Stimulated activated CD8-positive, alpha-beta memory T cell treated with anti-CD3 and anti-CD28 coated beads, Interleukin-2, amount 100 ng/mL, for 48 hours (primary cell): Measurements from ENCODE around the gene NR4A1.

Source experiments
- DNase-seq, 2 donors: peaks; one replicate each; pipeline ENCODE4 v3.0.0-alpha.2; 2020; ENCODE audit warnings: low read depth in 2 of 2

The NR4A1 gene

DNA sequence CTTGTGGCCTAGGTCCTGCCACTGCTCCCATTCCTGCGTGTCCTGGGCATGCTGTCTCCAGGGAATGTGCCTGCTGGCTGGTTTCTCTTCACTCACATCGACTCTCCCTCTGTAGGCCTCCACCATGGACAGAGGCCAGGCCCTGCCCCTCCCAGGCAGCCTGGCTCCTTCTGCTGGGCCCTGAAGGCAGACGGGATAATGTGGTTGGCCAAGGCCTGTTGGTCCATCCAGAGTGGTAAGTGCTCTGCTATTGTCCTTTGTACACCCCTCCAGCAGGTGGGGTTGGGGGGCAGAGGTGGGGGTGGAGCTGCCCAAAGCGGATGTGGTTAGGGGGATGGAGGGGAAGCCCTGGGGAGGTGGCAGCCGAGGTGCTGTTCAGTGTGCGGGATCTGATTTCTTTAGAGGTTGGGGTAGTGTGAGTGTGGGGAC is 9.5 kb upstream of the NR4A1 start:
- DNase-seq, result no peak

DNA sequence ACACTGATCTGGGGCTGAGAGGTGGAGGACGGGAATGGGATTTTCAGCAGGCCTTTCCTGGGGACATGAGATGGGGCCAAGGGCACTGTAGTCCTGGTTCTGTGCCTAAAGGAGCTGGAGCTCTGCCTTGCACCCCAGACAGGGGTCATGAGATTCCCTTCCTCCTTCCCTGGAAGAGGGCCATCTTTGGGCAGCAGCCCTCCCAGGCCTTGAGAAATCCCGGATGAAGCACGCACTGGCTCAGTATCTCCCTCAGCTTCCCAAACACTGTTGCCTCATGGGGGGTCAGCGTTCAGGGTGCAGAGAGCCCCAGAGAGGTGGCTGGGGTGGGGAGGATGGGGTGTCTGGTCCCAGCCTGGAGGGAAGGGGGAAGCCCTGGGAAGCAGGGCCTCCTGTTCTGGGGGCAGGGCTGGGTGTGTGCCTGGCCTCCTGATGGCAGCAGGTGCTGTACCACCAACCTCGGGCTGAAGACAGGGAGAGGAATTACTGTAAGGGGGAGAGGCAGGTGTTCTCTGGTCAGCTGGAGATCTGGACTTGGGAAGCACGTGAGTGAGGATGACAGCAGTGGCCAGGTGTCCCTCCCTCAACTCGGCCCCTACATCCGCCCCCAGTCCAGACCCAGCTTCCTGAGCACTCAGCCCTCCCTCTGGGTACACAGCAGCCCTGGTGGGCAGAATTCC is 8.4 kb upstream of the NR4A1 start:
- DNase-seq, result no peak

DNA sequence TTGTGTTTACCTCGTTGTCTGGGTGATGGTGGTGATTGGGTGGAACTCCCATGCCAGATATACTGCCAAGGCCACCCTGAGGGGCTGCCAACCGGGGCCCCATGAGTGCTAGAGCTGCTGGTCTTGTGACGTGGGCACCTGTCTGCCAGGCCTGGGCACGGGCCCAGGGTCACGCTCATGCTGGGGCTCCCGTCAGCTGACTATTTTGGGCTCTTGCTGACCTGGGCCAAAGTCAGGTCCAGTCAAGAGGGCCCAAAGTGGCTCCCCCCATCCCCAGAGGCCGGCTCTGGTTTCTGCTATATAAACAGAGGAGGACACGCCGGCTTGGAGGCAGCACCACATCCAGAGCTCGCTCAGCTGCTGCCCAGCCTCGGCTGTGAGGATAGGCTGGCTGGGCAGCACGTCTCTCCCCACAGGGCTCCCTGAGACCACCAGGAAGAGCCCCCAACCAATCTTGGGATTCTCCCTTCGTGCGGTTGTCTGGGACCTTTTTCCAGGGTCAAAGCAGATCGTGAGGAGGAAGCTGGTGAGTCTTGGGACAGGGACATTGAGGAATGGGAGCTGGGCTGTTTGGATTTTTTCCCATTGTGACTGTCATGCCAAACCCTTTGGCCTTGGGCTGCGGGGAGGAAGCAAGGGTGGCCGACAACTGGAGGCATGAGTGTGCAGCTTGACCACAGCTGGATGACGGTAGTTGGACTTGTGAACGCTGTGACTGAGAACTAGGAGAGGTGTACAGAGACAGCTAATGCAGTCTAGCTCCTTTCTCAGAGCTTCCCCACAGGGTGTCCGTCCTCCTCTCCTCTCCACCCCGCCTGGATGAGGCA is 7.6 kb upstream of the NR4A1 start:
- no peak for DNase-seq

DNA sequence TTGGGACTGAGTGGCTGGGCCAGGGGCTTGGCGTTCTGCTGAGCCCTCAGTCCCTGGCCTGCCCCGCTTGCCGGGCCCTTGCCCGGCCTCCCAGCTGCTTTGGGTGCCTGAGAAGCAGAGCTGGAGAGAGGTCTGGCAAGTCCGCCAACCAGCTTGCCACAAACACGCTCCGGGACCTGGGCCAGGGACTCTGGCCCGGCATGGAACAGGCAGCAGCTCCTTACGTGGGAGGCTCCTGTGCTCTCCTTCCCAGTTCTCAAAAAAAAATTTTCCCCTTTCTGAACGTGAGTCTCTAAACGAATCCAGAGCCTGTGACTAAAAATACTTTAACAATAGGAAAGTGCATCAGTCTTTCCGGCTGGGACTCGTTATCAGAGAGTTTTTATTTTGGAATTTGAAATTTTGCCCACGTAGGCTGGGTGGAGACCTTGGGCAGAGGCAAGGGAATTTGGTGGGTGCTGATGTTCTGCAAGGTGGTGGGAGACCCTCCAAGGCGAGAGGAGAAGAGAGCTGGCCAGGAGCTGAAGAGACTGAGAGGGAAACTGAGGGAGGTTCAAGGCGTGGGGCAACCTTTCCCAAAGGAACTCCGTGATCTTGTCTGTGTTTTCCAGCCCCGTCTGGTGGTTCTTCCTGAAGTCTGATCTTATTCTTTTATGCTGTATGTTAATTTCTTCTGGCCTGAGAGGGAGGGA is 6.8 kb upstream of the NR4A1 start:
- no peak for DNase-seq

DNA sequence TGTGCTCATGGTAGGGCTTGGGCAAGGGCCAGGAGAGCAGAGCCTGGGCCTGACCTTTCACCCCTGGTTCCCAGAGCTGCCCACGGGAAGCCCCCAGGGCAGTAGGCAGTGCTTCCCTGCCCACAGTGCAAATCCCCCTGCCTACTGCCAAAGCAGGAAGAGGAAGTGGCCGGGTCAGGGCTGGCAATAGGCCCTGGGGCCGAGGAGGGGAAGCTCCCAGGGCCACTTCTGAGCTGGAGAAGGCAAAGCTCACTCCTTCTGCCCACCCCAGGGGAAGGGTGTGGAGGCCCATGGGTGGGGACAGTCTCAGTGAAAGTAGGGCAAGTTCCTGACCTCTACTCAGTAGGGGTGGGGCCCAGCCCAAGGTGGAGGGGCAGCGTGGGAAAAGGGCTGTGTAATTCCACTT is 5.4 kb upstream of the NR4A1 start:
- DNase-seq, result no peak

DNA sequence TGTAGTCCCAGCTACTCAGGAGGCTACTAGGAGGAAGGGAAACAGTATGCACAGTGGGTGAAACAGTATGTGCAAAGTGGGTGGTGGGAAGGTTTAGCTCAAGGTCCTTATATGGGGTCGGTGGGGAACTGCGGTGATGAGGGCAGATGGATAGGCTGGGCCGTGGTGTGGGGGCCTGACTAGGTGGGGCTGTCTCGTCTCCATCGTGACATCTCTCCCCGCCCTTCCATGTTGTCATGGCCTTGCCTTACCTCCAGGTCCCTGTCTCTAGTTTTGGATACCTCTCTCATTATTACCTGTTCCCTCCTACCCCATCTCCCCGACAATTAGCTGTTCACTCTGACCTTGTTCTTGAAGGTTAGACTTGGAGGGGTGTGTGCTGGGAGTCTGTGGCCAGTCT is 4.4 kb upstream of the NR4A1 start:
- DNase-seq, result no peak

DNA sequence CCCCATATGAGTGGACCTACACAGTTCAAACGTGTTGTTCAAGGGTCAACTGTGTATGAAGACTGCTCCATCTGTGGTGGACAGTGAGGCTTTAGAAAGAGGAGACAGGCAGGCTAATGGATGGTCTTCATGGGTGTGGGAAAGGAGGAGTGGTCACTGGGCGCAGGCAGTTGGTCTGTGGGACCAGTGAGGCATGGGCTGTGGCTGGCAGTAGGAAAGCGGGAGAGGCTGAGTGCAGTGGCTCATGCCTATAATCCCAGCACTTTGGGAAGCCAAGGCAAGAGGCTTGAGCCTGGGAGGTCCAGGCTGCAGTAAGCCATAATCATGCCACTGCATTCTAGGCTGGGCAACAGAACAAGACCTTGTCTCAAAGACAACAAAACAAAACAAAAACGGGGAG is 2.0 kb upstream of the NR4A1 start:
- DNase-seq, result no peak

DNA sequence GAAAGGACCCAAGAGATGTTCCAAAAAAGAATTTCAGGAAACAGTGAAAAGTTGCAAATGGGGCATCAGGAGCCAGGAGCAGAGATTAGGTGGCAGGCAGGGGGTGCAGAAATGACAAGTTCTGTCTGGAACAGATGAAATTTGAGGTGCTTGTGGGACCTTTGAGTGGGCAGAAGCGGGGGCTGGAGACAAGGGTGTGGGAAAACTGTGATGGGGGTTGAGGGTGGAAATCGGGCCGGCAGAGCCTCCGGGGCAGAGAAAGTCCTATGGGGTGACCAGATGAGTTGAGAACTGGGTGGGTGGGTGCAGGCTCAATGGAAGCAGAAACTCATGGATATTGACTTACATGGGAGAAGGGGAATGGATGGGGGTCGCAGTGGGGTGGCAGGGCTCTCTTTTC is 1.6 kb upstream of the NR4A1 start:
- no peak for DNase-seq

DNA sequence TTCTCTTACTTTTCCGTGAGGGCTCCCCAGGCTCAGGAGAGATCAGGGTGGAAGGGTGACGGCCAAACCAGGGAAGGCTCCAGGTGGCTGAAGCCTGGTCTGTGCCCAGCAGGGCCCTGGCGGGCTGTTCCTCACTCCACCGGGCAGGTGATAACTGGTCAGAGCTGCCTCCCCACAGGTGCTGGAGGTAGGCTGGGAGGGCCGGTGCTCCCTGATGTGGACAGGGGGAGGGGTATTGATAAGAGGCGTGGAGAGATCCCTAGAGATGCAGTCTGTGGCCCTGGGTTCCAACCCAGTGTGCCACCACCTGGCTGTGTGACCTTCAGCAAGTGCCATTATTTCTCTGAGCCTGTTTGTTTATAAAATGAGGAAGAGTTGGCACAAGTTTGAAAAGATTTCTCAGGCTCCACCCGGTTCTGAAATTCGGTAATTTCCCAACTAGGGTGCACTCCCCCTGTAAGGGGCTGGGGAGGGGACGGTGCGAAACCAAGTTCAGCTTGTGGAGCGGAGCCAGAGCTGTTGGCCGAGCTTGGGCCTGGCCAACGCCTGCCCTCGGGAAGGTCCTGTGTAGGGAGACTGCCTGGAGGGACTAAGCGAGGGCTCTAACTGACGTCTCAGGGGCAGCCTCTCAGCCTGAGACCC is 1.0 kb upstream of the NR4A1 start:
- DNase-seq, result no peak

DNA sequence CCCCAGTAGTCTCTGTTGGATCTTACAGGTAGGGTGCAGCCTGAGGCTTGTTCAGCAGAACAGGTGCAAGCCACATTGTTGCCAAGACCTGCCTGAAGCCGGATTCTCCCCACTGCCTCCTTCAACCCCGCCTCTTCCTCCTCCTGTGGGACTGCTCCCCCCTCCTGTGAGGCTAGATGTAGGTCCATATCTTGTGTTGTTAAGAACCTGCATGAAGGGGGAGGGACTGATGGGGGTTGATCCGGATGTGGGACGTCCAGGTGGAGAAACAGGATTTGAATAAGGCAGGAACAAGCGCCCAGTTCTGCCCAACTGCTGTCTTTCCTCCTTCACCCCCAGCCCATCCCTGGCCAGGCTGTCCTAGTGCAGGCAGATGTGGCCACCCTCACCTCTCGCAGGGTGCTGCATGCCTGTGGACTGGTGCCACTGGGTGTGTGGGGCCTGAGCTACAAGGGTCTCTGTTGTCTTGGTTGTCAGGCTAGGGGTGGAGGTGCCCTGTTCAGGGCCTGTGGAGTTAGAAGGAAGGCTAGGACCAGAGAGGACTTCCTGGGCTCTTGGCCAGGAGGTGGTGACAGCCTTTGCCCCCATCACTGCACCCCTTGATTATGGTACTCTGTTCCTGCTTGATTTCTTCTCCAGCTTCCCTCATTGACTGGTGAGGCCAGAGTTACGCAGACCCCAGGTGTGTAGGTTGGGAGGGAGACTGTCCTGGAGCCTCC is 1.4 kb downstream of the NR4A1 start:
- no peak for DNase-seq

DNA sequence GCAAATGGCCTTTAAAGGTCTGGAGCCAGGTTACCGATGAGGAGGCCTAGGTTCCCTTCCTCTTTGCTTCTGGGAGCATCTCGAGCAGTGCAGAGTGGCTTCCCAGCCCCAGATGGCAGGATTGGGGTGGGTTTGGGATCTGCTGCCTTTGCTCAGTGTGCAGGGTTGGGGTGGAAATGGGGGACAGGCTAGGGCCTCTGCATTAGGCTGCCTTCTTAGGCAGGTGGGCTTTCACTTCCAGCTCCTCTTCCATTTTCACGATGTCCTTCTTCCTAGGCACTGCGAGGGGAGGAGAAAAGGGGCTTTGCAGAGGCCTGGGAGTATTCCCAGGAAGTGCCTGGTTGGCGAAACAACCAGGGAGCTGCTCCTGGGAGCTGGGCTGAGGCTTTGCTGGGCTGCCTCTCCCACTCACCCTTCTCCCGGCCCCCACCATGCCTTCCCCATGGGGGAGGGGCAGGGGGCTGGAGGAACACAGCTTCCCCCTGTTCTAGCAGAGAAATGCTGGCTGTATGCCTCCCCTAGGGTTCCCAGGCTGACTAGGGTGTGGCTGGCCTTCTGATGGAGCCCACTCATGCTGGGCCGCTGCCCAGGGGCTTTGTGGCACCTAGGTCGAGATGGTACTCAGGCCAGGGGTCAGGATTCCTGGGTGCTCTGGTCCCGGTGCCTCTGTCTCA is 2.4 kb downstream of the NR4A1 start:
- DNase-seq, result no peak

DNA sequence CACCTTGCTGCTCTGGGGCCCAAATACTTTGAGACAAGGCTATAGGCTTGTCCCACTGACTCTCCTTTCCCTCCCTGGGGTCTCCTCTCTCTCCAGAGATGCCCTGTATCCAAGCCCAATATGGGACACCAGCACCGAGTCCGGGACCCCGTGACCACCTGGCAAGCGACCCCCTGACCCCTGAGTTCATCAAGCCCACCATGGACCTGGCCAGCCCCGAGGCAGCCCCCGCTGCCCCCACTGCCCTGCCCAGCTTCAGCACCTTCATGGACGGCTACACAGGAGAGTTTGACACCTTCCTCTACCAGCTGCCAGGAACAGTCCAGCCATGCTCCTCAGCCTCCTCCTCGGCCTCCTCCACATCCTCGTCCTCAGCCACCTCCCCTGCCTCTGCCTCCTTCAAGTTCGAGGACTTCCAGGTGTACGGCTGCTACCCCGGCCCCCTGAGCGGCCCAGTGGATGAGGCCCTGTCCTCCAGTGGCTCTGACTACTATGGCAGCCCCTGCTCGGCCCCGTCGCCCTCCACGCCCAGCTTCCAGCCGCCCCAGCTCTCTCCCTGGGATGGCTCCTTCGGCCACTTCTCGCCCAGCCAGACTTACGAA is 3.1 kb downstream of the NR4A1 start:
- DNase-seq, result no peak

DNA sequence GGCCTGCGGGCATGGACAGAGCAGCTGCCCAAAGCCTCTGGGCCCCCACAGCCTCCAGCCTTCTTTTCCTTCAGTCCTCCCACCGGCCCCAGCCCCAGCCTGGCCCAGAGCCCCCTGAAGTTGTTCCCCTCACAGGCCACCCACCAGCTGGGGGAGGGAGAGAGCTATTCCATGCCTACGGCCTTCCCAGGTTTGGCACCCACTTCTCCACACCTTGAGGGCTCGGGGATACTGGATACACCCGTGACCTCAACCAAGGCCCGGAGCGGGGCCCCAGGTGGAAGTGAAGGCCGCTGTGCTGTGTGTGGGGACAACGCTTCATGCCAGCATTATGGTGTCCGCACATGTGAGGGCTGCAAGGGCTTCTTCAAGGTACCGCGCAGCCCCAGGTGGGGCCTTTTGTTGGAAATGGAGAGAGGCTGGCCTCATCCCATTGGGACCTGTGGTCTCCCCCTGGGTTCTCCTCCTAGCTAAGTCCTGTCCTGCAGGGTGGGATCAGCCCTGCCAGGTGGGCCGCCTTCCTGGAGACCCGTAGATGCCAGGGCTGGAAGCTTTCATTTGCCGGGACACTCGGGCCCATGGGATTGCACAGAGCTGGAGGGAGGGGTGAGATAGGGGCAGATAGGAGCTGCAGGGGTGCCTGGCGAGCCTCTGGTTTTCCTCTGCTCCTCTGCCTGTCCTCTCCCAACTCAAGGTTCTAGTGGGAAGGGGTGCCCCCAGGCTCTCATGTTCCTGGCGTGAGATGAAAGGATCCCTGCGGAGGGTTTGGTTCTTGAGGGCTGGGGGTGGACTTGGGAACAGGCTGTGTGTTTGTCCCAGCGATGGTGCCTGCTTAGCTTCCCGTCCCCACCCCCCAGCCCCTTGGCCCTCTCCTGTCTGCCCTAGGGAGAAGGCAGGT is 3.8 kb downstream of the NR4A1 start:
- no peak for DNase-seq

DNA sequence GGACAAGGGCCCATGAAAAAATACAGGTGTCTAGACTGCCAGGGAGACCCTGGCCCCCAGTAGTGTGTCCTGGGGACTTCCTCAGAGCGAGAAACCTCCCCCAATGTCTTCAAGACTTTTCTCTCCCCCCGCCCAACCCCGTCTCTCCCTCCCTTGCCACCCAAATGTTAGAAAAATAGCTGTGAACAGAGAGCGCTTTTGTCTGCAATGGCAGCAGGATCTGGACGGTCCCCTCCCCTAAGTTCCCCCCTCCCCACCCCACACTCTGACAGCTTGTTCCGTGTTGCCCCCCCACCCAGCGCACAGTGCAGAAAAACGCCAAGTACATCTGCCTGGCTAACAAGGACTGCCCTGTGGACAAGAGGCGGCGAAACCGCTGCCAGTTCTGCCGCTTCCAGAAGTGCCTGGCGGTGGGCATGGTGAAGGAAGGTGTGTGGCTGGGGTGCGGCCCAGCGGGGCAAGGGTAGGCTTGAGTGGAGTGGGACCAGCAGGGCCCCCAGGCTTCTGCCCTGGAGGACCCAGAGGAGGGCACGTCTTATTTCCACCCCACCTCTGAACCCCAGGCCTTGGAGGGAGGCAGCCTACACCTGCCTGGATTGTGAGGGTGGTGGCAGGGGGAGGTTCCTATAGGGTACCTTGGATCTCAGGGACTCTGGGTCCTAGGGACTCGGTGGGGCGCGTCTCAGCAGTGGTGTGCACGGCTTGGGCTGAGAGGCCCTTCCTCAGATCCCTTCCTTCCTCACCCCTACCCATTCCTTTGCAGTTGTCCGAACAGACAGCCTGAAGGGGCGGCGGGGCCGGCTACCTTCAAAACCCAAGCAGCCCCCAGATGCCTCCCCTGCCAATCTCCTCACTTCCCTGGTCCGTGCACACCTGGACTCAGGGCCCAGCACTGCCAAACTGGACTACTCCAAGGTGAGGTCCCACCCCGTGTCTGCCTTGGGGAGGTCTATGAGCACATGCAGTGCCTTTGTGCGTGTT is 4.8 kb downstream of the NR4A1 start:
- no peak for DNase-seq

DNA sequence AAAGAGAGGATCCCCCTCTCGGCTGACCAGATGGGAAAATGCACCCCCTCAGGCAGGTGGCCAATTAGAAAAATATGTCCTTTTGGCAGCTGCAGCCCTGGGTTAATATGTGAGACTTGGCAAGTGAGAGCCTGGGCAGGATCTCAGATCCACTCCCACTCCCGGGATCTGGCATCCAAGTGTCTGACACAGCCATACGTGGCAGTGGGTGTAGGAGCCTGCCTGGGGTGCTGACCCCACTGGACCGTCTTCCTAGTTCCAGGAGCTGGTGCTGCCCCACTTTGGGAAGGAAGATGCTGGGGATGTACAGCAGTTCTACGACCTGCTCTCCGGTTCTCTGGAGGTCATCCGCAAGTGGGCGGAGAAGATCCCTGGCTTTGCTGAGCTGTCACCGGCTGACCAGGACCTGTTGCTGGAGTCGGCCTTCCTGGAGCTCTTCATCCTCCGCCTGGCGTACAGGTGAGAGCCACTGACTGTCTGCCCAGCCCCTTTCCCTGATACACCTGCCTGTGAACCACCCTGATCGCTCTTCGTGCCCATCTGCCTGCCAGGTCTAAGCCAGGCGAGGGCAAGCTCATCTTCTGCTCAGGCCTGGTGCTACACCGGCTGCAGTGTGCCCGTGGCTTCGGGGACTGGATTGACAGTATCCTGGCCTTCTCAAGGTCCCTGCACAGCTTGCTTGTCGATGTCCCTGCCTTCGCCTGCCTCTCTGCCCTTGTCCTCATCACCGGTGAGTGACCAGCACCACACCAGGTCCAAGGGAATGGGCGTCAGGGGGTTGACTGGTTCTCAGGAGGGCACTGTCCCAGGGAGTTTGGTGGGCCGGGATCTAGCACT is 5.8 kb downstream of the NR4A1 start:
- DNase-seq, result no peak

DNA sequence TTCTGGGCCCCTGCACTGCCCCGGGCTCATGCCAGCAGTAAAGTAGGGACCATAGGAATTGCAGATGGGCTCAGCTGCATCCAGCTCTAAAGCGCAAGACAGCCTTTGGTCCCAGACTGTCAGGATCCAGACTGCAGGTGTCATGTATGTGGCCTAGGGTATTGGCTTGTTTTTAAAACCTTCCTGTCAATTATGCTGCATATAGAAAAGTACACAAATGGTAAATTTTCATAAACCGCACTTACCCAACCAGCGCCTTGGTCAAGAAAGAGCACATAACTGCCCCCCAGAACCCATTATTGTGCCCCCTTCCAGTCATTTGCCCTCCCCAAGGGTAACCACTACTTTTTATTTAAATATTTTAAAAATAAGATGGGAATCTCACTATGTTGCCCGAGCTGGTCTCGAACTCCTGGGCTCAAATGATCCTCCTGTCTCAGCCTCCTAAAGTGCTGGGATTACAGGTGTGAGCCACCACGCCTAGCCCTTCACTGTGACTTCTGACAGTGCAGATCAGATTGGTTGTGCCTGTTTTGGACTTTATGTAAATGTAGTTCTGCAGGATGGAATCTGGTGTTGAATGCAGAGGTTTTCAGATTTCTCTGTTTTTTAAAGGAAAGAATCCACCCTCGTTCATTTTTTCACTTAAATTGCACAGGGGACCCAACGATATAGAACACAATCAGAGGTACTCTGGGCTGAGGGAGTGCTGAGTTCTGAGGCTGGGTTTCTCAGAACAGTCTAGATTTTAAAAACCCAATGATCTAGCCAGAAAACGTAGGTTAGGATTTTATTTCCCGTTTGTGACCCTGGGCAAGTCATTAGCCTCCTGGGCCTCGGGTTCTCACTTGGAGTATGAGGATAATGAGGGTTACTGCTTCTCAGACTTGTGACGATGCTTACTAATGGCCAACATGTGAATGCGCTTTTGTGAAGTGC is 6.7 kb downstream of the NR4A1 start:
- no peak for DNase-seq
